Neuron (in vitro differentiated cells): ENCODE data around the gene OR52K2.
"Not testable (repeated sequence)": the region's sequence is repeated elsewhere in the genome, so short reads cannot be mapped to it uniquely, and the experiment has no call there.

Source experiments
- H2AFZ ChIP-seq: one replicate; pipeline ENCODE4 v1.6.1; 2013; ENCODE audit warnings: low read depth, mild to moderate bottlenecking, inconsistent platforms, low read length, moderate library complexity
- H3K27me3 ChIP-seq: one replicate; pipeline ENCODE4 v1.6.1; 2013; ENCODE audit warnings: low read length; ENCODE audit not compliant: insufficient read depth
- H3K36me3 ChIP-seq: one replicate; pipeline ENCODE4 v1.6.1; 2013; ENCODE audit warnings: low read length; ENCODE audit not compliant: insufficient read depth
- H3K4me1 ChIP-seq: one replicate; pipeline ENCODE4 v1.6.1; 2013; ENCODE audit warnings: low read length; ENCODE audit not compliant: insufficient read depth
- H3K4me3 ChIP-seq: 2 replicates; pipeline ENCODE4 v1.5.1; 2013; ENCODE audit warnings: mild to moderate bottlenecking, low read length, moderate library complexity
- H3K9me3 ChIP-seq: one replicate; pipeline ENCODE4 v1.6.1; 2013; ENCODE audit warnings: low read length

Gene OR52K2

GRCh38 chr11:4448995-4449394 lies at the start of gene OR52K2:
TSS of gene OR52K2 (plus strand) at chr11:4449295. CDS start at chr11:4449340, 45 bp downstream.
- H3K9me3 ChIP-seq = no peaks in the 10 kb centered on the region
- H3K4me1 ChIP-seq = no peaks in the 10 kb centered on the region
- H3K4me3 ChIP-seq = no peak within 1 kb of the TSS
- no peaks in the 10 kb centered on the region for H3K36me3 ChIP-seq
- no peak within 1 kb of the TSS for H2AFZ ChIP-seq
- H3K27me3 ChIP-seq = peaks cover 3% of the 10 kb centered on the region

GRCh38 chr11:4406206-4406605 lies 42.9 kb upstream of the OR52K2 start:
- not testable (repeated sequence) for H3K4me3 ChIP-seq, H2AFZ ChIP-seq, H3K27me3 ChIP-seq, H3K4me1 ChIP-seq, H3K9me3 ChIP-seq, H3K36me3 ChIP-seq

GRCh38 chr11:4416306-4416705 lies 32.8 kb upstream of the OR52K2 start:
- H3K27me3 ChIP-seq = peaks cover 9% of the 10 kb centered on the region
- no peaks in the 10 kb centered on the region for H3K4me1 ChIP-seq
- H3K9me3 ChIP-seq = no peaks in the 10 kb centered on the region
- H3K36me3 ChIP-seq = no peaks in the 10 kb centered on the region
- H2AFZ ChIP-seq = no peak overlapping the region
- H3K4me3 ChIP-seq = no peak overlapping the region

GRCh38 chr11:4416816-4417215 lies 32.3 kb upstream of the OR52K2 start:
- no peak overlapping the region for H3K4me3 ChIP-seq
- H3K27me3 ChIP-seq = peaks cover 8% of the 10 kb centered on the region
- H3K36me3 ChIP-seq = no peaks in the 10 kb centered on the region
- H2AFZ ChIP-seq = no peak overlapping the region
- no peaks in the 10 kb centered on the region for H3K9me3 ChIP-seq
- H3K4me1 ChIP-seq = no peaks in the 10 kb centered on the region

GRCh38 chr11:4418403-4418802 lies 30.7 kb upstream of the OR52K2 start:
- Histone ChIP-seq H3K9me3 (no peaks in the 10 kb centered on the region), H2AFZ (no peak overlapping the region), H3K4me3 (no peak overlapping the region), H3K36me3 (no peaks in the 10 kb centered on the region), H3K4me1 (no peaks in the 10 kb centered on the region), H3K27me3 (peaks cover 8% of the 10 kb centered on the region)

GRCh38 chr11:4430051-4430450 lies 19.0 kb upstream of the OR52K2 start:
- no peaks in the 10 kb centered on the region for H3K4me1 ChIP-seq
- H2AFZ ChIP-seq = no peak overlapping the region
- no peak overlapping the region for H3K4me3 ChIP-seq
- no peaks in the 10 kb centered on the region for H3K9me3 ChIP-seq
- no peaks in the 10 kb centered on the region for H3K36me3 ChIP-seq
- no peaks in the 10 kb centered on the region for H3K27me3 ChIP-seq

- H3K36me3 ChIP-seq = no peaks in the 10 kb centered on the region
- no peaks in the 10 kb centered on the region for H3K4me1 ChIP-seq
- no peaks in the 10 kb centered on the region for H3K9me3 ChIP-seq
- no peaks in the 10 kb centered on the region for H3K27me3 ChIP-seq
- no peak overlapping the region for H2AFZ ChIP-seq
- H3K4me3 ChIP-seq = no peak overlapping the region
Measured at GRCh38 chr11:4433856-4434255, 15.2 kb upstream of the OR52K2 start.

GRCh38 chr11:4436411-4436810 lies 12.7 kb upstream of the OR52K2 start:
- Histone ChIP-seq H3K27me3 (no peaks in the 10 kb centered on the region), H3K4me3 (no peak overlapping the region), H3K36me3 (no peaks in the 10 kb centered on the region), H2AFZ (no peak overlapping the region), H3K4me1 (no peaks in the 10 kb centered on the region), H3K9me3 (peaks cover 2% of the 10 kb centered on the region)

- no peaks in the 10 kb centered on the region for H3K27me3 ChIP-seq
Measured at GRCh38 chr11:4441515-4441914, 7.6 kb upstream of the OR52K2 start.

GRCh38 chr11:4443232-4443891 lies 5.7 kb upstream of the OR52K2 start:
- no peaks in the 10 kb centered on the region for H3K4me1 ChIP-seq
- peaks cover 2% of the 10 kb centered on the region for H3K9me3 ChIP-seq
- H2AFZ ChIP-seq = no peak overlapping the region

More at GRCh38 chr11:4441515-4441914, 7.6 kb upstream of the OR52K2 start:
- peaks cover 2% of the 10 kb centered on the region for H3K9me3 ChIP-seq
- no peaks in the 10 kb centered on the region for H3K36me3 ChIP-seq
- H2AFZ ChIP-seq = no peak overlapping the region
- H3K4me3 ChIP-seq = no peak overlapping the region
- no peaks in the 10 kb centered on the region for H3K4me1 ChIP-seq

GRCh38 chr11:4453118-4453517 lies 4.0 kb downstream of the OR52K2 start:
- peaks cover 3% of the 10 kb centered on the region for H3K27me3 ChIP-seq
- H3K9me3 ChIP-seq = no peaks in the 10 kb centered on the region
- H3K4me3 ChIP-seq = no peak overlapping the region
- no peak overlapping the region for H2AFZ ChIP-seq
- no peaks in the 10 kb centered on the region for H3K36me3 ChIP-seq
- H3K4me1 ChIP-seq = no peaks in the 10 kb centered on the region

More at GRCh38 chr11:4443232-4443891, 5.7 kb upstream of the OR52K2 start:
- peaks cover 3% of the 10 kb centered on the region for H3K27me3 ChIP-seq
- H3K4me3 ChIP-seq = no peak overlapping the region
- H3K36me3 ChIP-seq = no peaks in the 10 kb centered on the region

- no peak overlapping the region for H3K4me3 ChIP-seq
- H3K9me3 ChIP-seq = no peaks in the 10 kb centered on the region
- H3K4me1 ChIP-seq = no peaks in the 10 kb centered on the region
- no peak overlapping the region for H2AFZ ChIP-seq
- H3K27me3 ChIP-seq = peaks cover 9% of the 10 kb centered on the region
- H3K36me3 ChIP-seq = no peaks in the 10 kb centered on the region
Measured at GRCh38 chr11:4454021-4454420, 4.9 kb downstream of the OR52K2 start.

- Histone ChIP-seq H3K4me1 (no peaks in the 10 kb centered on the region), H3K36me3 (no peaks in the 10 kb centered on the region), H2AFZ (no peak overlapping the region), H3K27me3 (peaks cover 9% of the 10 kb centered on the region), H3K9me3 (no peaks in the 10 kb centered on the region), H3K4me3 (no peak overlapping the region)
Measured at GRCh38 chr11:4455419-4455818, 6.3 kb downstream of the OR52K2 start.

- H3K36me3 ChIP-seq = no peaks in the 10 kb centered on the region
- H3K9me3 ChIP-seq = no peaks in the 10 kb centered on the region
- H3K4me3 ChIP-seq = no peak overlapping the region
- no peaks in the 10 kb centered on the region for H3K4me1 ChIP-seq
- no peak overlapping the region for H2AFZ ChIP-seq
- H3K27me3 ChIP-seq = peaks cover 9% of the 10 kb centered on the region
Measured at GRCh38 chr11:4459500-4459899, 10.4 kb downstream of the OR52K2 start.
